ENCODE results near the gene FAHD2B. TPM values are rescaled to one million over a fixed set of nuclear protein-coding genes. Genes with fewer than 3 reads are reported as not detected.
A peak's percentile ranks its signal among the peaks of the same experiment; 100 is the strongest.
"Not testable (repeated sequence)": the region's sequence is repeated elsewhere in the genome, so short reads cannot be mapped to it uniquely, and the experiment has no call there.

The FAHD2B gene, protein sequence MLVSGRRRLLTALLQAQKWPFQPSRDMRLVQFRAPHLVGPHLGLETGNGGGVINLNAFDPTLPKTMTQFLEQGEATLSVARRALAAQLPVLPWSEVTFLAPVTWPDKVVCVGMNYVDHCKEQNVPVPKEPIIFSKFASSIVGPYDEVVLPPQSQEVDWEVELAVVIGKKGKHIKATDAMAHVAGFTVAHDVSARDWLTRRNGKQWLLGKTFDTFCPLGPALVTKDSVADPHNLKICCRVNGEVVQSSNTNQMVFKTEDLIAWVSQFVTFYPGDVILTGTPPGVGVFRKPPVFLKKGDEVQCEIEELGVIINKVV
- total RNA-seq (2021) (28.8 and 38.6 TPM in 2 replicates), Bru-seq, nascent RNA (percentile 48 among the genes with signal in this experiment), BruChase-seq, experiment 1, labeled RNA remaining after a 2-hour chase (percentile 54 among the genes with signal in this experiment), BruChase-seq, experiment 2, labeled RNA remaining after a 6-hour chase (percentile 42 among the genes with signal in this experiment)
- long read RNA-seq, transcript FAHD2B-202 (9 exons, 1,388 nt) = major isoform, 27 of 53 reads
- long read RNA-seq, transcript FAHD2B-201 (8 exons, 1,305 nt) = minor isoform, 14 of 53 reads
- long read RNA-seq, partial matches to known transcripts = 5 of 53 reads
- long read RNA-seq, other reads (novel, unspliced or antisense) = 7 of 53 reads

DNA sequence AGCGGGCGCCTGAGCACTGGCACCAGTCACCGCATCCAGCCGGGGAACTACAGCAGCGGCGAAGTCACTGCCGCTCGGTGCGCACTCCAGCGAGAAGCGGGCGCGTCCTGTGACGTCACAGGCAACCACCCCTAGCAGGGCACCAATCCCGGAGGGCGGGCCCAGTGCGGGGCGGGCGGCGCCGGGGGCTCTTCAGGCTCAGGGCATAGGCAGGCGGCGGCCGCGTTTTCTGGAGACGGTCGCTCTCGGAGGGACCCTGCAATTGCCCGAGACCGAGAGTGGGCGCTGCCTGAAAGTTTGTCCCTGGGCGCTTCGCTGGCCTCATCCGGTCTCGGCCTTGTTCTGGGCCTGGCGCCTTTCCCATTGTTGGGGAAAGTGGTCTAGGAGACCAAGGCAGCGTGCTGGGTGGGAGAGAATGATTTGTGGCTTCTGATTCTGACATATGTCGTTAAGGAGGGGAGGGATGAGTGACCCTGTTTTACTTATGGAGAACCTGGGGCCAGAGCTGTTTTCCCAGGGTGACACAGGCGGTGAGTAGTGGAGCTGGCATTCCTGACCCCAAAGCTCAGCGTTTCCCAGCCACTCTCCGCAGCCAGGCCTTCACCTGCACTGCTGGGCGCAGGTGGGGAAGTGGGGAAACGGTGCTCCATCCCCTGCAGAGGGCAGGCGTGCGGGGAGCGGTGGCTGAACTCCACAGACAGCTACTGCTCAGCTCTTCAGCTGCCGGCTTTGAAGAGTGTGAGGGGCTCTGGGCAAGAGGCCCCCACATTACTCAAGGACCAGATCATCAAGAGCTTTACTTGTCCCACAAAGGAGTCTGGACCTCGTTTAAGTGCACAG, at the start of gene FAHD2B:
Gene FAHD2B, minus strand, starts transcription at position 111 of the 840 bp plus-strand sequence. CDS start 3,176 bp downstream, outside the sequence.
- H3K9me2 ChIP-seq (ENCODE audit: insufficient read depth); POLR2A ChIA-PET (ENCODE audit: unreplicated experiment); H3K27ac ChIP-seq; H3K36me3 ChIP-seq (ENCODE audit: low read depth); H3K9me3 ChIP-seq (ENCODE audit: insufficient read depth, low read depth); CTCF ChIA-PET; H4K20me1 ChIP-seq (ENCODE audit: insufficient read depth); intact Hi-C loops (cut with micrococcal nuclease; ENCODE audit: unreplicated experiment); H3F3A ChIP-seq (ENCODE audit: insufficient read depth, low read depth); H3K27me3 ChIP-seq (ENCODE audit: insufficient read depth, low read depth); H3K79me2 ChIP-seq (ENCODE audit: low read depth): not testable (repeated sequence)
- H3K4me2 ChIP-seq = peak within 1 kb of the TSS; percentile 83
- BruUV-seq (replicated peaks) = TSS peak; percentile 82
- DNase-seq = peak; percentile 65 to 76
- H2AFZ ChIP-seq = peak within 1 kb of the TSS; percentile 80
- peak within 1 kb of the TSS; percentile 60 for H3K4me3 ChIP-seq
- H3K4me1 ChIP-seq (replicated peaks; ENCODE audit: insufficient read depth) = peaks cover 13% of the 10 kb centered on the region

DNA sequence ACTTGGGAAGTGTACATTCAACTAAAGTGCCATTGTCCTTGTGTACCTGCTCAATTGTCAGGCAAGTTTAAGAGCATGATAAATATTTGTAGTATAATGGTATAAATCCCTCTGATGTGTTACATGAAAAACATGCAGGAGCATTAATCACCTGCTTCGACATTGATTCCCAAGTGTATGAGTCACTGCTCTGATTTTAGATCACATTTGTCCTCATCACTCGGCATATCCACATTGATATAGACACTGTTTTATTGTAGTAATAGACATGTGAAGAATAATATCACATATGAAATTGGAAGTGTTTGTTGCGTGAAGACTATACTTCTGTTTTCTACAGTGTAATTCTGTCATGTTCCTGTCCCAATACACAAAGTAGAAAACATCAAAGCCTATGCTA, 49.3 kb upstream of the FAHD2B start:
- intact Hi-C loops (cut with micrococcal nuclease; ENCODE audit: unreplicated experiment); H3K4me1 ChIP-seq (replicated peaks; ENCODE audit: insufficient read depth); H4K20me1 ChIP-seq (ENCODE audit: insufficient read depth); H3K9me3 ChIP-seq (ENCODE audit: insufficient read depth, low read depth); DNase-seq; H3K4me3 ChIP-seq; H3K27ac ChIP-seq; H3K27me3 ChIP-seq (ENCODE audit: insufficient read depth, low read depth); H3F3A ChIP-seq (ENCODE audit: insufficient read depth, low read depth); H2AFZ ChIP-seq; H3K79me2 ChIP-seq (ENCODE audit: low read depth); H3K36me3 ChIP-seq (ENCODE audit: low read depth); BruUV-seq (replicated peaks); CTCF ChIA-PET; H3K9me2 ChIP-seq (ENCODE audit: insufficient read depth); H3K4me2 ChIP-seq; POLR2A ChIA-PET (ENCODE audit: unreplicated experiment): not testable (repeated sequence)

DNA sequence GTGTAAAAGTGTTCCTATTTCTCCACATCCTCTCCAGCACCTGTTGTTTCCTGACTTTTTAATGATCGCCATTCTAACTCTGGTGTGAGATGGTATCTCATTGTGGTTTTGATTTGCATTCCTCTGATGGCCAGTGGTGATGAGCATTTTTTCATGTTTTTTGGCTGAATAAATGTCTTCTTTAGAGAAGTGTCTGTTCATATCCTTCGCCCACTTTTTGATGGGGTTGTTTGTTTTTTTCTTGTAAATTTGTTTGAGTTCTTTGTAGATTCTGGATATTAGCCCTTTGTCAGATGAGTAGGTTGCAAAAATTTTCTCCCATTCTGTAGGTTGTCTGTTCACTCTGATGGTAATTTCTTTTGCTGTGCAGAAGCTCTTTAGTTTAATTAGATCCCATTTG, 34.4 kb upstream of the FAHD2B start:
- H3K27me3 ChIP-seq (ENCODE audit: insufficient read depth, low read depth); H3K36me3 ChIP-seq (ENCODE audit: low read depth); BruUV-seq (replicated peaks); H3K79me2 ChIP-seq (ENCODE audit: low read depth); H3K4me1 ChIP-seq (replicated peaks; ENCODE audit: insufficient read depth); POLR2A ChIA-PET (ENCODE audit: unreplicated experiment); H4K20me1 ChIP-seq (ENCODE audit: insufficient read depth); H3F3A ChIP-seq (ENCODE audit: insufficient read depth, low read depth); H3K4me3 ChIP-seq; DNase-seq; CTCF ChIA-PET; H3K27ac ChIP-seq; H2AFZ ChIP-seq; H3K9me3 ChIP-seq (ENCODE audit: insufficient read depth, low read depth); intact Hi-C loops (cut with micrococcal nuclease; ENCODE audit: unreplicated experiment); H3K4me2 ChIP-seq; H3K9me2 ChIP-seq (ENCODE audit: insufficient read depth): not testable (repeated sequence)

DNA sequence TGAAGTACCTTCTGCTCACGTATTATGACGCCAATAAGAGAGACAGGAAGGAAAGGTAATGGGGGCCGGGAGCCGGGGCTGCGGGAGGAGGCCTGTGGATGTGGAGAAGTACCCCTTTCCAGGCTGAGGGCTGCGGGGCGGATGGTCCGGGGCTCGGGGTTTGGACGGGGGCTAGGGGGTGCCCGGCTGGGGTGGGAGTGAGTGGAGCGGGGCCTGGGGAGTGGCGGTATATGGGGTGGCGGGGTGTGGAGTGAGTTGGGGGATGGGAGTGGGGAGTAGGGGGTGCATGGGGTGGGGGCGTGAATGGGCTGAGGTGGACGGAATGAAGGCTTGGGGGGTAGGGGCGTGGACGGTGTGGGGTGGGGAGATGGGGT, 19.2 kb upstream of the FAHD2B start:
- Histone ChIP-seq H3K4me2 (peak overlapping the region; percentile 94), H3K27ac (0 out of 2 replicates have a peak overlapping the region, but pooled peaks have one; percentile 13), H3K4me3 (peak overlapping the region; percentile 62), H3K27me3 (ENCODE audit: insufficient read depth, low read depth) (peaks cover 14% of the 10 kb centered on the region), H2AFZ (peak overlapping the region; percentile 99)
- H3K4me1 ChIP-seq (replicated peaks; ENCODE audit: insufficient read depth); CTCF ChIA-PET; H3K9me2 ChIP-seq (ENCODE audit: insufficient read depth); H3F3A ChIP-seq (ENCODE audit: insufficient read depth, low read depth); H3K9me3 ChIP-seq (ENCODE audit: insufficient read depth, low read depth); BruUV-seq (replicated peaks); H3K79me2 ChIP-seq (ENCODE audit: low read depth); H3K36me3 ChIP-seq (ENCODE audit: low read depth); DNase-seq; H4K20me1 ChIP-seq (ENCODE audit: insufficient read depth): not testable (repeated sequence)
- POLR2A ChIA-PET (ENCODE audit: unreplicated experiment) = interaction anchor here (0.6 kb wide), 2 partner anchors 155 to 280 kb away, joined by 3 to 7 read pairs; no protein-coding TSS in a partner anchor
- intact Hi-C loops (cut with micrococcal nuclease; ENCODE audit: unreplicated experiment) = loop anchor here (2.0 to 10.0 kb wide), 2 partner anchors 99 to 297 kb away; partner anchors contain the start of gene CNNM3
